Upper lobe of right lung (tissue), 1 donor: Measurements from ENCODE around the gene DPPA5. TPM values are rescaled to one million over a fixed set of nuclear protein-coding genes. Genes with fewer than 3 reads are reported as not detected.

Experiments used
- ATAC-seq: fragments of 200-7000 bp; cut with Tn5 transposase; one replicate; pipeline ENCODE4 v1.9.1; 2020; ENCODE audit warnings: mild to moderate bottlenecking, moderate library complexity
- DNase-seq: peaks from one replicate; pipeline ENCODE4 v3.0.0-alpha.2; 2020
- H3K27ac ChIP-seq: fragments of 200-600 bp; one replicate; pipeline ENCODE4 v1.8.0; 2022
- H3K27me3 ChIP-seq: fragments of 200-600 bp; one replicate; pipeline ENCODE4 v1.8.0; 2022; ENCODE audit warnings: mild to moderate bottlenecking
- H3K36me3 ChIP-seq: fragments of 200-600 bp; one replicate; pipeline ENCODE4 v1.8.0; 2022
- H3K4me1 ChIP-seq: fragments of 200-600 bp; one replicate; pipeline ENCODE4 v1.8.0; 2022
- H3K4me3 ChIP-seq: fragments of 200-600 bp; one replicate; pipeline ENCODE4 v1.8.0; 2022; ENCODE audit warnings: mild to moderate bottlenecking
- H3K9me3 ChIP-seq: fragments of 200-600 bp; one replicate; pipeline ENCODE4 v1.8.0; 2022
- intact Hi-C: fragments of 100-400 bp; cut with DNase I; formaldehyde crosslinking; loops from one replicate; pipeline ENCODE4 v1.11.0; 2022
- total RNA-seq: library from RNA; stranded (reverse); fragmentation: NEBNext Ultra II Directional; extraction: Animal tissue kit (Norgen Biotek cat#: 25700); gene quantifications from one replicate; pipeline ENCODE4 v1.2.1, GENCODE V29; 2021
- TF ChIP-seq, protein P1 (sequence below): fragments of 200-600 bp; IDR thresholded peaks from one replicate; pipeline ENCODE4 v1.8.0; 2022; ENCODE audit warnings: antibody characterized with exemption
- donor health status: DM: no; HTN: yes; CAD: no; lungs with severe emphysema.

The DPPA5 gene
- total RNA-seq, 1 donor from 2014 or later = not detected

DNA sequence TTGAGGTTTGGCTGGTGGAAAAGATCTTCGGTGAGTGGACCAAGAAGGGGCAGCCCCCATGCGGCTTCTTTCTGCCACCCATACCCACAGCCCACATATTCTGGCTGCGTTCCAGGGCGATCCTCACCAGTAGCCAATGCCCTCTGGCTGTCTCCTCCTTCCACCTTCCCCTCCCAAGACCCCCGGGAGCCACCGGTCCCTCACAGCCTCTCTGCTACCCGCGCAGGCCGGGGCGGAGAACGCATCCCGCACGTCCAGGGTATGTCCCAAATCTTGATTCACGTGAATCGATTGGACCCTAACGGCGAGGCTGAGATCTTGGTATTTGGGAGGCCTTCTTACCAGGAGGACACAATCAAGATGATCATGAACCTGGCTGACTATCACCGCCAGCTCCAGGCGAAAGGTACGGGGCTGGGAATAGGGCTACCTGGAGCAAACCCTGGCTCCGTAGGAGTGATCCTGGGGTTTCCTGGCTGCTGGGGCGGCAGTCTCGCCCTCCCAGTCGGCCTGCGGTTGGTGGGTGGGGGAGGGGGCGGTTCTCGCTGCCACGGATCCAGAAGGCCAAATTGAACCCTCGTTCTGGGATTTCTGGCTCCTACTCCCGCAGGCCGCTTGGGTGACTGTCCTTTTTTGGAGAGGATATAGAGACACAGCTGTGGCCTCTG lies 8.9 kb upstream of the DPPA5 start:
- Histone ChIP-seq H3K27ac (no peak overlapping the region), H3K27me3 (no peaks in the 10 kb centered on the region), H3K9me3 (no peaks in the 10 kb centered on the region), H3K36me3 (no peaks in the 10 kb centered on the region), H3K4me1 (no peaks in the 10 kb centered on the region), H3K4me3 (no peak overlapping the region)
- no peak for DNase-seq
- intact Hi-C loops = no loop called here
- TF ChIP-seq, protein P1, sequence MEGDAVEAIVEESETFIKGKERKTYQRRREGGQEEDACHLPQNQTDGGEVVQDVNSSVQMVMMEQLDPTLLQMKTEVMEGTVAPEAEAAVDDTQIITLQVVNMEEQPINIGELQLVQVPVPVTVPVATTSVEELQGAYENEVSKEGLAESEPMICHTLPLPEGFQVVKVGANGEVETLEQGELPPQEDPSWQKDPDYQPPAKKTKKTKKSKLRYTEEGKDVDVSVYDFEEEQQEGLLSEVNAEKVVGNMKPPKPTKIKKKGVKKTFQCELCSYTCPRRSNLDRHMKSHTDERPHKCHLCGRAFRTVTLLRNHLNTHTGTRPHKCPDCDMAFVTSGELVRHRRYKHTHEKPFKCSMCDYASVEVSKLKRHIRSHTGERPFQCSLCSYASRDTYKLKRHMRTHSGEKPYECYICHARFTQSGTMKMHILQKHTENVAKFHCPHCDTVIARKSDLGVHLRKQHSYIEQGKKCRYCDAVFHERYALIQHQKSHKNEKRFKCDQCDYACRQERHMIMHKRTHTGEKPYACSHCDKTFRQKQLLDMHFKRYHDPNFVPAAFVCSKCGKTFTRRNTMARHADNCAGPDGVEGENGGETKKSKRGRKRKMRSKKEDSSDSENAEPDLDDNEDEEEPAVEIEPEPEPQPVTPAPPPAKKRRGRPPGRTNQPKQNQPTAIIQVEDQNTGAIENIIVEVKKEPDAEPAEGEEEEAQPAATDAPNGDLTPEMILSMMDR = no peak
- no peak for ATAC-seq

DNA sequence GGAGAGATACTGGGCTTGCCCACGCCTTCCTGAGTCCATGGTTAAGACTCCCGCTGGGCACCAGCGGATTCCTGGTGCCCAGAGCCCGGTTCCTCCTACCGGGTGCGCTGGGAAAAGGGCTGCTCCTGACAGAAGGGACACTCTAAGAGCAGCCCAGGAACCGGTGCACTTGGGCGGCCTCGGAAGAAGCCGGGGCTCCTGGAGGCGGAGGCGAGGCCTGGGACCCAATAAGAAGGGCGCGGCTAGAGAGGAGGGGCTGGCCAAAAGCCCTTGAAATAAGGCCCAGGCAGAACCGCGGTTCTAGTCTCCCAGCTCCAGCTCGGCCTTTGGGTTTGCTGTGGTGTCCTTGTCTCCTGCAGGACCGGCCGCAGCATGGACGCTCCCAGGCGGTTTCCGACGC lies 8.3 kb upstream of the DPPA5 start, which contains the start of gene KHDC3L:
TSS of gene KHDC3L (plus strand) at position 301 of the 400 bp plus-strand sequence. CDS start at position 373, 72 bp downstream.
- Histone ChIP-seq H3K4me3 (no peak within 1 kb of the TSS), H3K27me3 (no peaks in the 10 kb centered on the region), H3K9me3 (no peaks in the 10 kb centered on the region), H3K36me3 (no peaks in the 10 kb centered on the region), H3K27ac (no peak within 1 kb of the TSS), H3K4me1 (no peaks in the 10 kb centered on the region)
- DNase-seq (no peak), ATAC-seq (no peak)
- TF ChIP-seq, protein P1 = no peak
- intact Hi-C loops = no loop called here

DNA sequence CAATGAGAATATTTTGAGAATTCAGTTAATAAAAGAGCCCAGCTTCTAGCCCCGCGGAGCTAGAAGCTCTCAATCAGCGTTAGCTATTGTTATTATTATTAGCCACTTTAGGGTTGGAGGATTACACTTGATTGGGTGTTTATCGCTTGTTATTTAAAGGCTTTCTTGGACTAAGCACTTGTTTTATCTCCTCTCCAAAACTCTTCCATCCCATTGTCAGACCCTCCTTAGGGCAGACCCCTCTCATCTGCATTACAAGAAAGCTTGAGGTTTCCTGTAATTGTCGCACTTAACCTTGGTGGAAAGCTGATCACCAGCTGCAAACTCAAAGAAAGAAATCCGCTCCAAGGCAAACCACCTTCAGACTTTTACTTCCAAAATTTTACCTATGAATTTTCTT lies 4.8 kb downstream of the DPPA5 start:
- Histone ChIP-seq H3K4me3 (no peak overlapping the region), H3K27ac (no peak overlapping the region), H3K9me3 (no peaks in the 10 kb centered on the region), H3K4me1 (no peaks in the 10 kb centered on the region), H3K36me3 (no peaks in the 10 kb centered on the region), H3K27me3 (peaks cover 25% of the 10 kb centered on the region)
- intact Hi-C loops = no loop called here
- DNase-seq (no peak), ATAC-seq (no peak)
- TF ChIP-seq, protein P1 = no peak

DNA sequence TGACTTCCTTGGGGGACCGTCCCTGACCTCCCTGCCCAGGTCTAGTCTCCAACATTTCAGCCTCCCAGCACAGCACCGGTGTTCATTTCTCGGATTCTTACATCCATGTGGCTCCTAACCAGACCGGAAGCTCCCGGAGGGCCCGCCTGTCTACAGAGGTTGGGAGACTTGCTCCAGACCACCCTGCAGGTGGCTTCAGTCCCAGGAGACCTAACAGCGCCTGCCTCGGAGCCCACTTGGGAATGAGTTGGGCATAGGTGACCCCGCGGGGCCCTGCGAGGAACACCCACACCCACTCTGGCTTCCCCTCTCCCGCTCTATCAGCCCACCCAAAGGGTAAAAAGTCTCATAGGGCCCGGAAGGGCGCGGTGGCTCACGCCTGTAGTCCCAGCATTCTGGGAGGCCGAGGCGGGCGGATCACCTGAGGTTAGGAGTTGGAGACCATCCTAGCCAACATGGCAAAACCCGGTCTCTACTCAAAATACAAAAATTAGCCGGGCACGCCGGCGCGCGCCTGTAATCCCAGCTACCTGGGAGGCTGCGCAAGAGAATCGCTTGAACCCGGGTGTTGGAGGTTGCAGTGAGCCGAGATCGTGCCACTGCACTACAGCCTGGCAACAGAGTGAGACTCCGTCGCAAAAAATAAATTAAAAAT lies 5.4 kb downstream of the DPPA5 start:
- Histone ChIP-seq H3K4me1 (no peaks in the 10 kb centered on the region), H3K9me3 (no peaks in the 10 kb centered on the region), H3K36me3 (no peaks in the 10 kb centered on the region), H3K27me3 (peaks cover 22% of the 10 kb centered on the region), H3K27ac (no peak overlapping the region), H3K4me3 (no peak overlapping the region)
- TF ChIP-seq, protein P1 = no peak
- intact Hi-C loops = no loop called here
- DNase-seq = no peak
- ATAC-seq = no peak

DNA sequence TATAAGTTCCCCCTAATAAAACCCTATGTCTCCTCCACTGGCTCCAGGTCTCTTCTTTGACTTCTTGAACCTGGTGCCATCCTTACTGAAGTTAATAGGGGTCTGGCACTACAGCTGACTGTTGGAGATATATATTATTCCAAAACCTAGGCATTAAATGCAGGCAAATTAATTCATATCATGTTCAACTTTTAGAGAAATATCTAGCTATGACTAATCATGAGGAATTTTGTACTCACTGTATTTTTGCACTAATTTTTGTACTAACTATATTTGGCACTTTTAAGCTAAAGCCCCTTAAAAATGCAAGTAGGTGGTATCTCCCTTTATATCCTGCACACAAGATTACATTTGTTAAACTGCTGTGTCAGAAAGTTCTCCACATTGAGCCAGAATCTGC lies 10.9 kb downstream of the DPPA5 start:
- ATAC-seq (no peak), DNase-seq (no peak)
- H3K27me3 ChIP-seq = peaks cover 2% of the 10 kb centered on the region
- TF ChIP-seq, protein P1 = no peak
- no peak overlapping the region for H3K4me3 ChIP-seq
- H3K27ac ChIP-seq = no peak overlapping the region
- H3K36me3 ChIP-seq = no peaks in the 10 kb centered on the region
- no peaks in the 10 kb centered on the region for H3K4me1 ChIP-seq
- no peaks in the 10 kb centered on the region for H3K9me3 ChIP-seq
- intact Hi-C loops = no loop called here
